ENCODE results near the gene NEK7.
"Not testable (repeated sequence)": the region's sequence is repeated elsewhere in the genome, so short reads cannot be mapped to it uniquely, and the experiment has no call there.

The NEK7 gene

GRCh38 chr1:198295971-198296370 lies 139.2 kb downstream of the NEK7 start:
- Mint-ChIP-seq H3K9me3 (no peaks in the 10 kb centered on the region), H3K4me3 (no peak overlapping the region), H3K36me3 (ENCODE audit: low read depth) (peaks cover 38% of the 10 kb centered on the region), H3K27me3 (ENCODE audit: low read depth) (no peaks in the 10 kb centered on the region), H3K4me1 (ENCODE audit: low read depth) (peaks cover 24% of the 10 kb centered on the region), H3K27ac (no peak overlapping the region)
- no peak for DNase-seq (ENCODE audit: low spot score)

- H3K4me3 Mint-ChIP-seq: no peak overlapping the region
- peaks cover 39% of the 10 kb centered on the region for H3K36me3 Mint-ChIP-seq (ENCODE audit: low read depth)
- H3K27ac Mint-ChIP-seq: no peak overlapping the region
- H3K4me1 Mint-ChIP-seq (ENCODE audit: low read depth): peaks cover 21% of the 10 kb centered on the region
- DNase-seq (ENCODE audit: low spot score): no peak
- H3K9me3 Mint-ChIP-seq: no peaks in the 10 kb centered on the region
- no peaks in the 10 kb centered on the region for H3K27me3 Mint-ChIP-seq (ENCODE audit: low read depth)
Observed at GRCh38 chr1:198297281-198297680, 140.5 kb downstream of the NEK7 start.

- Mint-ChIP-seq H3K36me3 (ENCODE audit: low read depth) (peaks cover 40% of the 10 kb centered on the region), H3K27ac (no peak overlapping the region), H3K9me3 (no peaks in the 10 kb centered on the region), H3K27me3 (ENCODE audit: low read depth) (no peaks in the 10 kb centered on the region), H3K4me3 (no peak overlapping the region), H3K4me1 (ENCODE audit: low read depth) (peaks cover 15% of the 10 kb centered on the region)
- no peak for DNase-seq (ENCODE audit: low spot score)
Observed at GRCh38 chr1:198298640-198299039, 141.8 kb downstream of the NEK7 start.

GRCh38 chr1:198300451-198300850 lies 143.7 kb downstream of the NEK7 start:
- Mint-ChIP-seq H3K27ac (no peak overlapping the region), H3K4me3 (no peak overlapping the region), H3K9me3 (no peaks in the 10 kb centered on the region), H3K4me1 (ENCODE audit: low read depth) (peaks cover 7% of the 10 kb centered on the region), H3K27me3 (ENCODE audit: low read depth) (no peaks in the 10 kb centered on the region), H3K36me3 (ENCODE audit: low read depth) (peaks cover 35% of the 10 kb centered on the region)
- no peak for DNase-seq (ENCODE audit: low spot score)

GRCh38 chr1:198304431-198304830 lies 147.6 kb downstream of the NEK7 start:
- Mint-ChIP-seq H3K27me3 (ENCODE audit: low read depth) (no peaks in the 10 kb centered on the region), H3K4me3 (no peak overlapping the region), H3K4me1 (ENCODE audit: low read depth) (peaks cover 3% of the 10 kb centered on the region), H3K9me3 (peaks cover 6% of the 10 kb centered on the region), H3K36me3 (ENCODE audit: low read depth) (peaks cover 32% of the 10 kb centered on the region), H3K27ac (no peak overlapping the region)
- DNase-seq (ENCODE audit: low spot score): no peak

- not testable (repeated sequence) for H3K4me3 Mint-ChIP-seq; H3K27me3 Mint-ChIP-seq (ENCODE audit: low read depth); DNase-seq (ENCODE audit: low spot score); H3K9me3 Mint-ChIP-seq; H3K27ac Mint-ChIP-seq
- peaks cover 45% of the 10 kb centered on the region for H3K36me3 Mint-ChIP-seq (ENCODE audit: low read depth)
- H3K4me1 Mint-ChIP-seq (ENCODE audit: low read depth): peaks cover 24% of the 10 kb centered on the region
Observed at GRCh38 chr1:198314817-198315216, 158.0 kb downstream of the NEK7 start.

- H3K9me3 Mint-ChIP-seq; H3K27ac Mint-ChIP-seq; H3K27me3 Mint-ChIP-seq (ENCODE audit: low read depth); H3K4me3 Mint-ChIP-seq; DNase-seq (ENCODE audit: low spot score): not testable (repeated sequence)
- peaks cover 43% of the 10 kb centered on the region for H3K36me3 Mint-ChIP-seq (ENCODE audit: low read depth)
- peaks cover 24% of the 10 kb centered on the region for H3K4me1 Mint-ChIP-seq (ENCODE audit: low read depth)
Observed at GRCh38 chr1:198315331-198315730, 158.5 kb downstream of the NEK7 start.

GRCh38 chr1:198316546-198317100 lies 159.8 kb downstream of the NEK7 start:
- H3K4me1 Mint-ChIP-seq (ENCODE audit: low read depth): peaks cover 24% of the 10 kb centered on the region
- H3K27me3 Mint-ChIP-seq (ENCODE audit: low read depth): no peaks in the 10 kb centered on the region
- H3K27ac Mint-ChIP-seq: no peak overlapping the region
- no peak for DNase-seq (ENCODE audit: low spot score)
- H3K36me3 Mint-ChIP-seq (ENCODE audit: low read depth): peaks cover 47% of the 10 kb centered on the region
- no peak overlapping the region for H3K4me3 Mint-ChIP-seq
- peaks cover 3% of the 10 kb centered on the region for H3K9me3 Mint-ChIP-seq

GRCh38 chr1:198318085-198318484 lies 161.3 kb downstream of the NEK7 start:
- Mint-ChIP-seq H3K4me3 (no peak overlapping the region), H3K27ac (no peak overlapping the region), H3K4me1 (ENCODE audit: low read depth) (peaks cover 24% of the 10 kb centered on the region), H3K27me3 (ENCODE audit: low read depth) (no peaks in the 10 kb centered on the region), H3K9me3 (no peaks in the 10 kb centered on the region), H3K36me3 (ENCODE audit: low read depth) (peaks cover 41% of the 10 kb centered on the region)
- DNase-seq (ENCODE audit: low spot score): no peak

GRCh38 chr1:198320759-198321158 lies 164.0 kb downstream of the NEK7 start:
- peaks cover 27% of the 10 kb centered on the region for H3K36me3 Mint-ChIP-seq (ENCODE audit: low read depth)
- no peak overlapping the region for H3K27ac Mint-ChIP-seq
- H3K4me1 Mint-ChIP-seq (ENCODE audit: low read depth): peaks cover 17% of the 10 kb centered on the region
- no peak for DNase-seq (ENCODE audit: low spot score)
- H3K4me3 Mint-ChIP-seq: no peak overlapping the region
- H3K27me3 Mint-ChIP-seq (ENCODE audit: low read depth): peaks cover 3% of the 10 kb centered on the region
- no peaks in the 10 kb centered on the region for H3K9me3 Mint-ChIP-seq

- H3K27me3 Mint-ChIP-seq (ENCODE audit: low read depth): peaks cover 9% of the 10 kb centered on the region
- DNase-seq (ENCODE audit: low spot score): no peak
- no peak overlapping the region for H3K27ac Mint-ChIP-seq
- peaks cover 2% of the 10 kb centered on the region for H3K36me3 Mint-ChIP-seq (ENCODE audit: low read depth)
- no peak overlapping the region for H3K4me3 Mint-ChIP-seq
- no peaks in the 10 kb centered on the region for H3K9me3 Mint-ChIP-seq
- H3K4me1 Mint-ChIP-seq (ENCODE audit: low read depth): no peaks in the 10 kb centered on the region
Observed at GRCh38 chr1:198326232-198326631, 169.4 kb downstream of the NEK7 start.

- Mint-ChIP-seq H3K9me3 (no peaks in the 10 kb centered on the region), H3K36me3 (ENCODE audit: low read depth) (peaks cover 2% of the 10 kb centered on the region), H3K27me3 (ENCODE audit: low read depth) (peaks cover 15% of the 10 kb centered on the region), H3K4me1 (ENCODE audit: low read depth) (no peaks in the 10 kb centered on the region), H3K4me3 (no peak overlapping the region), H3K27ac (no peak overlapping the region)
- DNase-seq (ENCODE audit: low spot score): no peak
Observed at GRCh38 chr1:198326915-198327314, 170.1 kb downstream of the NEK7 start.

- H3K4me3 Mint-ChIP-seq: no peak overlapping the region
- H3K27me3 Mint-ChIP-seq (ENCODE audit: low read depth): peaks cover 25% of the 10 kb centered on the region
- H3K9me3 Mint-ChIP-seq: no peaks in the 10 kb centered on the region
- no peaks in the 10 kb centered on the region for H3K4me1 Mint-ChIP-seq (ENCODE audit: low read depth)
- no peaks in the 10 kb centered on the region for H3K36me3 Mint-ChIP-seq (ENCODE audit: low read depth)
- DNase-seq (ENCODE audit: low spot score): no peak
- H3K27ac Mint-ChIP-seq: no peak overlapping the region
Observed at GRCh38 chr1:198328458-198329032, 171.7 kb downstream of the NEK7 start.

GRCh38 chr1:198330982-198331615 lies 174.3 kb downstream of the NEK7 start:
- no peaks in the 10 kb centered on the region for H3K36me3 Mint-ChIP-seq (ENCODE audit: low read depth)
- no peaks in the 10 kb centered on the region for H3K4me1 Mint-ChIP-seq (ENCODE audit: low read depth)
- peaks cover 20% of the 10 kb centered on the region for H3K27me3 Mint-ChIP-seq (ENCODE audit: low read depth)
- H3K27ac Mint-ChIP-seq: no peak overlapping the region
- H3K4me3 Mint-ChIP-seq: no peak overlapping the region
- DNase-seq (ENCODE audit: low spot score): no peak
- H3K9me3 Mint-ChIP-seq: peaks cover 5% of the 10 kb centered on the region

GRCh38 chr1:198333744-198334143 lies 176.9 kb downstream of the NEK7 start:
- Mint-ChIP-seq H3K27me3 (ENCODE audit: low read depth) (peaks cover 20% of the 10 kb centered on the region), H3K4me3 (no peak overlapping the region), H3K27ac (no peak overlapping the region), H3K9me3 (peaks cover 5% of the 10 kb centered on the region), H3K36me3 (ENCODE audit: low read depth) (no peaks in the 10 kb centered on the region), H3K4me1 (ENCODE audit: low read depth) (no peaks in the 10 kb centered on the region)
- no peak for DNase-seq (ENCODE audit: low spot score)

Measured in T-helper 2 cell treated with Interferon-gamma antibody and Interleukin-4, amounts not matched to agents 5 μg/mL and 100 μg/mL, for 36 hours (primary cell).